Heart left ventricle (tissue), 16 donors: ENCODE data around the gene PRKAG2. TPM values are rescaled to one million over a fixed set of nuclear protein-coding genes. Genes with fewer than 3 reads are reported as not detected.

Experiments
- ATAC-seq, 4 donors: fragments of 200-7000 bp; cut with Tn5 transposase; one replicate each; pipeline ENCODE4 v1.9.1; 2020 to 2022; ENCODE audit warnings: moderate library complexity in 4 of 4, mild to moderate bottlenecking in 3 of 4, moderate number of reproducible peaks in 1 of 4
- DNase-seq, 5 donors: peaks; one replicate each; pipeline ENCODE4 v3.0.0-alpha.2; 2020
- H3K27ac ChIP-seq, 12 donors: fragments of 200-600 bp; sonication (generic) in 4 of 12; one replicate each; pipeline versions ENCODE4 v1.5.0 to v1.8.0; 2016 to 2022; ENCODE audit warnings: mild to moderate bottlenecking in 2 of 12
- H3K27me3 ChIP-seq, 9 donors: fragments of 200-600 bp; sonication (generic) in 2 of 9; one replicate each; pipeline versions ENCODE4 v1.5.1 to v1.8.0; 2016 to 2022; ENCODE audit warnings: mild to moderate bottlenecking in 3 of 9
- H3K36me3 ChIP-seq, 9 donors: fragments of 200-600 bp; sonication (generic) in 2 of 9; one replicate each; pipeline versions ENCODE4 v1.5.0 to v1.8.0; 2018 to 2022; ENCODE audit warnings: mild to moderate bottlenecking in 2 of 9
- H3K4me1 ChIP-seq, 12 donors: fragments of 200-600 bp; sonication (generic) in 4 of 12; one replicate each; pipeline versions ENCODE4 v1.5.0 to v1.8.0; 2016 to 2022; ENCODE audit warnings: mild to moderate bottlenecking in 3 of 12
- H3K4me3 ChIP-seq, 12 donors: fragments of 200-600 bp; sonication (generic) in 4 of 12; one replicate each; pipeline versions ENCODE4 v1.5.0 to v1.8.0; 2017 to 2022; ENCODE audit warnings: mild to moderate bottlenecking in 9 of 12, moderate library complexity in 4 of 12
- H3K9me3 ChIP-seq, 12 donors: fragments of 200-600 bp; sonication (generic) in 4 of 12; one replicate each; pipeline versions ENCODE4 v1.5.0 to v1.8.0; 2016 to 2022; ENCODE audit warnings: mild to moderate bottlenecking in 1 of 12
- POLR2A ChIP-seq, 2 donors: fragments of 450-650 bp; IDR thresholded peaks; one replicate each; pipeline ENCODE4 v1.6.1; 2017; ENCODE audit warnings: antibody characterized with exemption in 2 of 2, mild to moderate bottlenecking in 2 of 2, moderate library complexity in 2 of 2
- WGBS, 4 donors: extraction: QIAGEN DNeasy Blood & Tissue Kit in 2 of 4; methylation state at CpG; one replicate each; pipeline versions ENCODE4 v1.1.5 to v1.1.7; 2013 to 2018; 5-methylcytosine and 5-hydroxymethylcytosine counted together
- intact Hi-C, 10 donors: fragments of 100-400 bp; cut with DNase I; formaldehyde crosslinking; loops; one replicate each; pipeline versions ENCODE4 v1.11.1 to v1.14.2; 2022
- polyA plus RNA-seq, 2 donors: library from polyadenylated mRNA; stranded (reverse); fragments of 200-250 nt; gene quantifications; one replicate each; pipeline ENCODE4 v1.2.3, GENCODE V29; 2013
- total RNA-seq, 9 donors: library from RNA; depleted of rRNA in 2 of 9; stranded (reverse); fragments of >200 nt in 2 of 9; fragmentation: NEBNext Ultra II Directional in 3 of 9; extraction: Animal tissue kit (Norgen Biotek cat#: 25700) in 3 of 9; gene quantifications; one replicate each; pipeline versions ENCODE4 v1.1.0 to v1.2.4, GENCODE V29; 2016 to 2023
- TF ChIP-seq, protein P1 (sequence below), 12 donors: fragments of 200-600 bp; sonication (generic) in 4 of 12; IDR thresholded peaks; one replicate each; pipeline versions ENCODE4 v1.5.0 to v1.8.0; 2018 to 2022; ENCODE audit warnings: antibody characterized with exemption in 12 of 12, mild to moderate bottlenecking in 5 of 12
- donor health status: ischemic (EF 13 %, LVEDD 7.1; RV severe dilation, severe dysfunction).
- donor health status: healthy with polysubstance abuse.
- donor health status: DM: no; HTN: yes; CAD: no.
- donor health status: DM: no; HTN: no; CAD: no.
- donor health status: ischemic (EF 25% LVEDD 6.9; RV normal size, moderate dysfunction).
- donor health status: ischemic (EF 25% LVEDD 5.7; RV mildly dilated, moderate dysfunction).
- donor health status: healthy.
- donor health status: DM: yes; HTN: yes; CAD: no.
- donor health status: ischemic (EF 35%, LVEDD 5.7; RV mildly dilated, moderate dysfunction).
- donor health status: nonischemic (EF 11% LVEDD 7.7; RV severe dilation, severe dysfunction).
- donor health status: DM: yes; HTN: yes; CAD: no.
- donor health status: PGD.
- donor health status: ischemic (EF 29% LVEDD 5.4; RV normal size, mild dysfunction).
- donor health status: nonischemic (EF 23%, LVEDD 6.1; RV moderate dilation, normal function).

PRKAG2 gene
- total and polyA plus RNA-seq, 11 donors: 50.2 to 179 (median 108) TPM

DNA sequence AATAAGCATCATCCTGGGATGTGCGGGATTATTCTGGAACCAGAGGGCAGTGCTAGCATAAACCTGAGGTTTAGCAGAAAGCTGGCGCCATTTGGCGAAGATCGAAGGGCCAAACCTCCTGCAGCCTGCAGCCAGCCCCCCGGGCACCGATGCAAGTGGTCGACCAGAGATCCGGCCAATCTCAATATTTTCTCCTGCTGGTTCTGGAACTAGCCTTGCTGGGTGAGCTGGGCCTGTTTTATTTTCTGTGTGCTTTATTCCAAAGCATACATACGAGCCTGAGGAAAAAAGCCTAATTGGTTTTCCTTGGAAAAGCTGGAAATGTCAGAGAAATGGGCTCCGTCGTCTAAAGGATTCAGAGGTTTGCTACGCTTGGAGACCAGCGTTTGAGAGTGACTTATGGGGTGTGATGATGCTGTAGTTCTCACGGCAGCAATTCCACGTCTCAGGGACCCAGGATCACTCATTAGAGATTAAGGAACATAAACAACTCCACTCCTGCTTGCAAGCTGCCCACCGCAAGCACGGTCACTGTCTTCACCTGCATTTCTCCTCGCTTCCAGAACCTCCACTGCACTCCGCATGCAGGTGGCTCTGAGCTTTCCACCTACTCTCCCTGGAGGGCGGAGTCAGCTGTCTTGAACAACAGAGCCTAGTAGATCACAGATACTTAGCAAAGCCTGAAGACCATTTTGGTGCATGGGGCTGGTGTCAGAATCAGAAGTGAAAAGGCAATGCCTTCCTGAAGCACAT, 60.2 kb downstream of the PRKAG2 start:
- intact Hi-C loops: no loop called here
- peak in 1 of 5 donors; percentile 19 for DNase-seq
- no peak for ATAC-seq
- no peak for TF ChIP-seq POLR2A (IDR thresholded peaks at IDR 0.05)
- TF ChIP-seq, protein P1, sequence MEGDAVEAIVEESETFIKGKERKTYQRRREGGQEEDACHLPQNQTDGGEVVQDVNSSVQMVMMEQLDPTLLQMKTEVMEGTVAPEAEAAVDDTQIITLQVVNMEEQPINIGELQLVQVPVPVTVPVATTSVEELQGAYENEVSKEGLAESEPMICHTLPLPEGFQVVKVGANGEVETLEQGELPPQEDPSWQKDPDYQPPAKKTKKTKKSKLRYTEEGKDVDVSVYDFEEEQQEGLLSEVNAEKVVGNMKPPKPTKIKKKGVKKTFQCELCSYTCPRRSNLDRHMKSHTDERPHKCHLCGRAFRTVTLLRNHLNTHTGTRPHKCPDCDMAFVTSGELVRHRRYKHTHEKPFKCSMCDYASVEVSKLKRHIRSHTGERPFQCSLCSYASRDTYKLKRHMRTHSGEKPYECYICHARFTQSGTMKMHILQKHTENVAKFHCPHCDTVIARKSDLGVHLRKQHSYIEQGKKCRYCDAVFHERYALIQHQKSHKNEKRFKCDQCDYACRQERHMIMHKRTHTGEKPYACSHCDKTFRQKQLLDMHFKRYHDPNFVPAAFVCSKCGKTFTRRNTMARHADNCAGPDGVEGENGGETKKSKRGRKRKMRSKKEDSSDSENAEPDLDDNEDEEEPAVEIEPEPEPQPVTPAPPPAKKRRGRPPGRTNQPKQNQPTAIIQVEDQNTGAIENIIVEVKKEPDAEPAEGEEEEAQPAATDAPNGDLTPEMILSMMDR (IDR thresholded peaks at IDR 0.05): no peak
- peaks cover 0 to 15% (median 0%) of the 10 kb centered on the region in 12 donors for H3K4me1 ChIP-seq
- WGBS, 4 donors: 96 to 97% (median 97%) methylated on average over 20 of the region's 20 CpGs
- no peaks in the 10 kb centered on the region for H3K27me3 ChIP-seq
- no peak overlapping the region for H3K4me3 ChIP-seq
- no peak overlapping the region for H3K27ac ChIP-seq
- H3K36me3 ChIP-seq: no peaks in the 10 kb centered on the region
- no peaks in the 10 kb centered on the region for H3K9me3 ChIP-seq

- intact Hi-C loops: no loop called here
- DNase-seq (peak in 1 of 5 donors; percentile 13), ATAC-seq (no peak)
- Histone ChIP-seq H3K4me1 (peaks cover 0 to 15% (median 0%) of the 10 kb centered on the region in 12 donors), H3K27ac (no peak overlapping the region), H3K36me3 (no peaks in the 10 kb centered on the region), H3K27me3 (no peaks in the 10 kb centered on the region), H3K9me3 (no peaks in the 10 kb centered on the region), H3K4me3 (no peak overlapping the region)
- TF ChIP-seq, protein P1 (IDR thresholded peaks at IDR 0.05): no peak
- 80 to 85% (median 83%) methylated on average over 5 of the region's 5 CpGs for WGBS, 4 donors
Measured at GRCh38 chr7:151815419-151815818, 61.5 kb downstream of the PRKAG2 start.

DNA sequence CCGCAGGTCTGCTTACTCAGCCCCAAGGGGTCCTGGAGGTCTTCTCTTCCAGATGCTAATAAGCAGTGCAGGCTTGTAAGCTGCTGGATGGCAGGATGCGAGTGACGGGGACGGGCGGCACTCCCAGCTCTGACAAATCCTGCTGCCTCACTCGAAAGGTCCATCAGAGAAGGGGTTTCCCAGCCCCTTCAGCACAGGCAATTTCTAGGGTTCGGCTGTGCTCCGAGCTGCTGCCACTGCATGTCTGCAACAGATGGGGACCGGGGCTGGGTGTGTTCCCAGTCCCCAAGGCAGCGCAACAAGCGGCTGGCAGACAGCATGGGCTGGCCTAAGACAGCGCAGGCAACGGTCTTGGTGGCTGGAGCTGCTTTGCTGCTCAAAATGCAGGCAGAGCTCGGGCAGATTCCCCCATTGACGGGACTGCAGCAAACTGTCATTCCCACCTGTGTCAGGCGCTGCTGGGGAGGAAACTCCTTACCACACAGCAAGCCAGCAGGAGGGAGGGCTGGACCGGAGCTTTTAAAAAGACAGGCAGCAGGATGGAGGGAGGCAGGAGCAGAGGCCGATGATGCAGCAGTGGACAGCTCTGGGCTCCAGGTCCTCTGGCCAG, 62.4 kb downstream of the PRKAG2 start:
- H3K36me3 ChIP-seq: no peaks in the 10 kb centered on the region
- no peak overlapping the region for H3K27ac ChIP-seq
- H3K27me3 ChIP-seq: no peaks in the 10 kb centered on the region
- 69 to 72% (median 72%) methylated on average over 16 to 18 of the region's 18 CpGs for WGBS, 4 donors
- intact Hi-C loops: no loop called here
- peak in 1 of 5 donors; percentile 19 for DNase-seq
- no peaks in the 10 kb centered on the region for H3K9me3 ChIP-seq
- no peak overlapping the region for H3K4me3 ChIP-seq
- peaks cover 0 to 13% (median 0%) of the 10 kb centered on the region in 12 donors for H3K4me1 ChIP-seq
- ATAC-seq: no peak
- TF ChIP-seq, protein P1 (IDR thresholded peaks at IDR 0.05): no peak
- no peak for TF ChIP-seq POLR2A (IDR thresholded peaks at IDR 0.05)

DNA sequence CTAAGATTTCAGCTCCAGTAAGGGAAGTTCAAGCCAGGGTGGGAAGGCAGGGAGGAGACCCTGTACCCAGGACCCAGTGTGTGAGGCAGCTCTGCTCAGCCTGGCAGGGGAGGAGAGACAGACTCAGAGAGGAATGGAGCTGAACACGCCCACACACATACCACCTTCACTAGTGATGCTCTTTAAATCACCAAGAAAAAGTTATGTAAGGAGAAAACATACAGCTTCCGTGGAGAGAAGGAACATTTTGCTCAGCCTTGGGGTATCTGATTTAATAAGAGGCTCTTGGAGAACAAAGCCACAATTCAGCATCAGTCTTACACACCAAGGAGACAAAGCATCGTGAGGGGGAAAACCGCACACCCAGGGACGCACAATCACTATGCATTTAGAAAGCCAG, 62.9 kb downstream of the PRKAG2 start:
- H3K9me3 ChIP-seq: no peaks in the 10 kb centered on the region
- H3K27me3 ChIP-seq: no peaks in the 10 kb centered on the region
- no peak overlapping the region for H3K4me3 ChIP-seq
- ATAC-seq (no peak), DNase-seq (no peak)
- no peak for TF ChIP-seq POLR2A (IDR thresholded peaks at IDR 0.05)
- TF ChIP-seq, protein P1 (IDR thresholded peaks at IDR 0.05): no peak
- H3K36me3 ChIP-seq: no peaks in the 10 kb centered on the region
- intact Hi-C loops: no loop called here
- 80 to 84% (median 82%) methylated on average over 5 of the region's 5 CpGs for WGBS, 4 donors
- H3K27ac ChIP-seq: no peak overlapping the region
- H3K4me1 ChIP-seq: peaks cover 0 to 8% (median 0%) of the 10 kb centered on the region in 12 donors
